GF-D8 (cell line): ENCODE measurements around the gene LRRC4B.

Experiments
- DNase-seq: peaks from one replicate; lab custom pipeline; 2025; lab: John Stamatoyannopoulos, UW

LRRC4B gene

GRCh38 chr19:50505856-50506611 lies 62.2 kb downstream of the LRRC4B start:
- no peak for DNase-seq

DNA sequence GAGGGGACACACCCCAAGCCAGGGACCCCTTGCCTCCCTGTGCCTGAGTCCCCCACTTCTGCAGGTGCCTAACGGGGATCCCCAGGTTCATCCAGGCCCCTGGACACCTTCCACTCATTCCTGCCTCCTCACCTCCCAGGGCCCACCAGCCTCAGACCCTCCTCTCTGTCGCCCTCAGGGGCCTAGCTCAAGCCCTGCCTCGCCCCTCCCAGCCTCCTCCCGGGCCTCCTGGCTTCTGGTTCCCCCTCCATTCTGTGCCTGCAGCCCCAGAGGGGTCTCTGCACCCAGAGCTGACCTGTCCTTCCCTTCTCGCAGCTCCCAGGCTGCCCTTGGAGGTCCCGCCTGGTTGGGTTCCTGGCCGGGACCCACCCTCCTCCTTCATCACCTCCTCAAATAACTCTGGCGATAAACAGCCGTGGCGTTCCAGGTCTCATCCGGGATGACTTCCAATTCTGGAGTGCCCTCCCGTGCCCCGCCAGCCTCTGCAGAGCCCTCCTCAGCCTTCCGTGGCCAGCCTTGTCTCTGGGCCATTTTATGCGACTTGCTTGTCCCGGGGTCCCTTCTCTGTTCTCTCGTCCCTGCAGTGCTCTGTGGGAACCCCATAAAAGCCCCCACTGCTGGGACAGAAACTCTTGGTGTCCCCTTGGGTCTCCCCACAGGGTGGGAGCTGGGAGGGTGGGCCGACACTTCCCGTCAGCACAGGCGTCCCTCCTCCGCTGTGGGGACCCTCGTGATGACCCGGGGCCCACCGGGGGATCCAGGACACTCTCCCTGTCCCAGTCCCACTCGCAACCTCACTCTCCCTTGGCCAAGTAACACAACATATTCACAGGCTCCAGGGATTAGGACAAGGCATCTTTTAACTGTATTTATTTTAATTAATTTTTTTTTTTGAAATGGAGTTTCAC lies 66.4 kb downstream of the LRRC4B start:
- DNase-seq, result no peak

GRCh38 chr19:50501186-50501567 lies 67.1 kb downstream of the LRRC4B start:
- DNase-seq, result no peak

GRCh38 chr19:50500753-50501151 lies 67.5 kb downstream of the LRRC4B start:
- DNase-seq, result no peak

GRCh38 chr19:50500060-50500752 lies 68.0 kb downstream of the LRRC4B start:
- no peak for DNase-seq

- no peak for DNase-seq
Observed at GRCh38 chr19:50498219-50499056, 69.8 kb downstream of the LRRC4B start.

- DNase-seq, result no peak
Observed at GRCh38 chr19:50497022-50497405, 71.2 kb downstream of the LRRC4B start.

DNA sequence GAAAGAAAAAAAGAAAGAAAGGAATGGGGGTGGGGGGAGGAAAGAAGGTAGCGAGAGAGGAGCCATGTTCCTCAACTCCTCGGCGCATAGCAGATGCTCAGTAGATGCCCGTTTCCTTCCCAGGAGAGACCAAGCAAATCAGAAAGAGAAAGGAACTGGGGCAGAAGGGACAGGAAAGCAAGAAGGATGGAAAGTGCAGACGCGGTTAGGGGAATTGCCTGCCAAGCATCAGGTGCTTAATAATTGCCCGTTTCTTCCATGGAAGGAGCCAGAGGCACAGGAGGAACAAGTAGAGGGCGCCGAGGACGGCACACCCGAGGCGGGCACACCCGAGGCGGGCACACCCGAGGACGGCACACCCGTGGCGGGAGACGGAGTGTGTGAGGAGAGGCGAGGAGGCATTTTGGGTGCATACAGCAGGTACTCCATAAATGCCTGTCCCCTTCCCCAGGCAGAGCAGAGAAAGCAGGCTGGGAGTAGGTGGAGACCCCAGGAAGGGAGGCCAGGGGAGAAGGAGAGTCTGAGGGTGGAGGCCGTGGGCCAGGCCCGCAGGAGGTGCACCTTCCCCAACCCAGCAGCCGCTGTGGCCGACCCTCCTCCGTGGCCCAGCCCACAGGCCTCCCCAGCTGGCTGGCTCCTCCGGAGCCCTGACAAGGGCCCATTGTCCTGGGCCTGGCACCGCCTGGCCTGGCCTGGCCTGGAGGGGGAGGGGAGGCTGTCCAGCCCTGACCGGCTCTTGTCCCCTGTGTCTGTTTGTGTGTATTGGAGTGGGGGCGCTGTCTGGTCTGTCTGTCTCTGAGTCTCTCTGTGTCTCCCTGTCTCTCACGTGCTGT lies 71.8 kb downstream of the LRRC4B start:
- no peak for DNase-seq

GRCh38 chr19:50495020-50495531 lies 73.2 kb downstream of the LRRC4B start:
- DNase-seq, result no peak

DNA sequence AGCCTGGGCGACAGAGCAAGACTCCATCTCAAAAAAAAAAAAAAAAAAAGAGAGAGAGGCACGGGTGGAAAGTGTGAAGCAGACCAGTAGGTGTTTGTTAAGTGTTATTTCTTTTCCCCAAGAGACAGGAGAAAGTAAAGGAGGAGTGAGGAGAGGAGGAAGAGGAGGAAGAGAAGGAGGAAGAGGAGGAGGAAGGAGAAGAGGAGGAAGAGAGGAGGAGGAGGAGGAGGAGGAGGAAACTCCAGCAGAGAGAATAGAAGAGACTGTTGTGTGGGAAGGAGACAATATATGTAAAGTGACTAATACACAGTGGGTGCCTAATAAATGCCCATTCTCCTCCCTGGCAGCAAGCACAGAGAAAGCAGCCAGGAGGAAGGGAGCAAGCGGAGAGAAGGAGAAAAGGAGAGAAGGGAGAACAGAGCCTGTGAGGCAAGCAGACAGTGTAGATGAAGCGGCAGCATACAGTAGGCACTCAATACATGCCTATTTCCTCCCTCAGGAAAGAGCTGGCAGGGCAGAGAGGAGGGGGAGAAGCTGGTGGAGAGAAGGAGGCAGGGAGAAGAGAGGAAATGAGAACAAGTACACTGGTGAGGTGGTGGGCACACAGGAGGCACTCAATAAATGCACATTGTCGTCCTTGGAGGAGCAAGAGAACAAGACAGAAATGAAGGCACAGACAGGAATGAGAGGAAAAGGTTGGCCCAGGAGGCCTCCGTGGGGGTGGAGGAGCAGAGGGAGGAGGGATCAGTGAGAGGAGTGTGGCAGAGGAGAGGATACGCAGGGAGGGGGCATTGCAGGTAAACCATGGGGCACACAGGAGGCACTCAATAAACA lies 73.8 kb downstream of the LRRC4B start:
- no peak for DNase-seq

- no peak for DNase-seq
Observed at GRCh38 chr19:50493171-50493570, 75.1 kb downstream of the LRRC4B start.

DNA sequence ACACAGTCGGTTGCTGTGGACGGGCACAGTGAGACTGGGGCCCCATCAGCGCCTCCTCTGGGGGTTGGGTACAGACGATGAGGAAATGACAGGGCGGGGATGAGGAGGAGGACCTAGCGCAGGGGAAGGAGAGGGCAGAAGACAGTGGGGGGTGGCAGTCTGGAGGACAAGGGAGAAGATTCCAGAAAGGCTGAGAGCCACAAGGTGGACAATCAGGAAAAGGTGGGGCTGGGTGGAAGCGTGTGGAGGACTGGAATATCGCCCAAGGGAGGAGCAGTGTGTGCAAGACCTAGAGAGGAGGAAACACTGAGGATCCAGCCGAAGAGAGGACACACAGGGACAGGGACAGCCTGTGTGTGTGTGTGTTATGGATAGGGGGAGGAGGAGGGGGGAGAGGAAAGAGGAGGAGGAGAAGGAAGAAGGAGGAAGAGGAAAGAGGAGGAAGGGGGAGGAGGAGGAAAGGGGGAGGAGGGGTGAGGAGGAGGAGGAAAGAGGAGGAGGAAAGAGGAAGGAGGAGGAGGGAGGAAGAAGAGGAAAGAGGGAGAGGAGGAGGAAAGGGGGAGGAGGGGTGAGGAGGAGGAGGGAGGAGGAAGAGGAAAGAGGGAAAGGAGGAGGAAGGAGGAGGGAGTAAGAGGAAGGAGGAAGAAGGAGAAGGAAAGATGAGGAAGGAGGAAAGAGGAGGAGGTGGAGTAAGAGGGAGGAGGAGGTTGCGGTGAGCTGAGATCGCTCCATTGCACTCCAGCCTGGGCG lies 75.8 kb downstream of the LRRC4B start:
- no peak for DNase-seq

- DNase-seq, result no peak
Observed at GRCh38 chr19:50490991-50491472, 77.2 kb downstream of the LRRC4B start.

DNA sequence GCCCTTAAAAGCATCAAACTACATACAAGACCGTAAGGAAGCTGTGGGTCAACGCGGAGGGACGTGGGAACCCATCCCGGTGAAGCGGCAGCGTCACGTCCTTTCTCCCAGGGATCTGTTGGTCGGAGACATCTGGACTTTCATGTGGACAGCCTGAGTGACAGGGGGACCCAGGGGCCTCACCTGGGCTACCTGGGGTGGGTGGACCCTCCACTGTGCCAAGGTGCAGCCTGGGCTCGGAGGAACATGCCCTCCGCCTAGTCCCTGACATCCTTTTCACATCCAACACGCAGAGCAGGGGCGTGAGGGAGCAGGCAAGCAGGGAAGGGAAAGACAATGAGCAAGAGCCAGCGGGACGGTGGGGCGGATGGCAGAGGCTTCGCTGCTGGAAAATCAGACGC lies 77.8 kb downstream of the LRRC4B start:
- DNase-seq, result no peak

GRCh38 chr19:50489461-50490011 lies 78.7 kb downstream of the LRRC4B start:
- DNase-seq, result no peak

DNA sequence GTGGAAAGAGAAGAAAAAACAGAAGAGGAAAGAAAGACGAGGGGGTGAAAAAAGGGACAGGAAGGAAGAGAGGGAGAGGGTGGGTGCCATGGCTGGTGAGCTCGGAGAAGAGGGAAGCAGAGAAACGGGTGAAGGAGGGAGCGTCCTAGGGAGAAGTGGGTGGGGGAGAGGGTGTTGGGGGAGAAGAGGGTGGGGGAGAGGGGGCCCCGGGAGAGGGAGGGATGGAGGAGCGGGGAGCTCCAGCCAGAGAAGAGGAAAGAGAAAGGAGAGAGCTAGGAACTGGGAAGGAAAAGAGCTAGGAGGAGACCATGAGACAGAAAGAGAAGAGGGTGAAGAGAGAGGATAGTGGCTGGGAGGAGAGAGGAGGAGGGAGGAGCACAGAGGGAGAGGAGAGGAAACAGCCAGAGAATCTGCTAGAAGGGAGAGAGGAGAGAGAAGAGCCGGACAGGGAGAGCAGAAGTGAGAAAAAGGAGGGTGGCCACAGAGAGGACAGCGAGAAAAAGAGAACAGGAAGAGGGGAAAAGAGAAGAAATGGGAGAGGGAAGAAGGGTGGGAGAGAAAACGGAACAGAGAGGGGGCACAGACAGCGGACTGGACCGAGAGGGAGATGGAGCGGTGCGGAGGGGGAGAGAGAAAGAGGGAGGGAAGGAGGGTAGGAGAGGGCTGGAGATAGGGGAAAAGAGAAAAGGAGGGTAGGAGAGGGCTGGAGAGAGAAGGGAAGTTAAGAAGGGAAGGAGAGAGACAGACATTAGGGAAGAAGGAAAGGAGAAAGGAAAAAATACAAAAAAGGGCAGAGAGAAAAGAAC lies 79.6 kb downstream of the LRRC4B start:
- DNase-seq, result no peak

DNA sequence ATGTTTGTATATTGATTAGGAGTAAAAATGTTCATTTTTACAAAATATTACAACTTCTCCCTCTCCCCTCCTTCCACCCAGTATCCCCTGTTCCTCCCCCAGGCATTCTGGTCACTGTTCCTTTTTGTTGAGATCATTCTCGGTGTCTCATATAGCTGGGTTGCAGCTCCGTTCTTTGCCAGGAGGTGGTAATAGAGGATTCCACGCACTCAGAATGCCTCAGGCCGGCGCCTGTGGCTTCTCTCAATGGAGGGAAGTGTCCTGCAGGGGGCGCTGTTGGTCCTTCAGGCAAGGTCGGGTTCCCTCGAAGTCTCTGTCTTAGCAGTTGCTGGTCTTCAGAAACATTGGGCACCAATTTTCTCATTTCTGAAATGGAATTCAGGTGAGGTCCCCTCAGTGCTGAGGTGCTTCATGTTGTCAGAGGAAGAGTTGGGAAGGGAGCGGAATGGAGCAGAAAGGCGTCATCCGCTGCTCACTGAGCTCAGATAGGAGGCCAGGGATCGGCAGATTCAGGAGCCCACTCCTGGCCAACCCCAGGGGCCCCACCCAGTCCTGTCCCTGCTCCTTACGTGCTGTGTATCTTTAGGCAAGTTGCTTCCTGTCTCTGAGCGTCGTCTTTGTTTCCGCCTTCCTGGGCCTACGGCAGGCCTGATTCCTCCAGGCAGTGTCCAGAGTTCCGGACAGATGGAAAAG lies 81.3 kb downstream of the LRRC4B start:
- DNase-seq, result no peak
